ENCODE results near the gene SH3RF1. TPM values are rescaled to one million over a fixed set of nuclear protein-coding genes. Genes with fewer than 3 reads are reported as not detected.

SH3RF1 gene
- total and polyA plus RNA-seq, 2 of the 8 experiments (the other 6 are each of a cell fraction or from before 2014, with no cell fraction given), result 6.9 to 15.1 TPM

GRCh38 chr4:169293343-169294176, 22.8 kb upstream of the SH3RF1 start:
- no peak overlapping the region for H3K4ac ChIP-seq (replicated peaks; ENCODE audit: insufficient read length, low read depth, low read length)
- no peak overlapping the region for H2BK15ac ChIP-seq (ENCODE audit: low read length)
- no peaks in the 10 kb centered on the region for H3K79me1 ChIP-seq (ENCODE audit: low read depth, low read length)
- H4K20me1 ChIP-seq (replicated peaks in 1 of 2; ENCODE audit: control insufficient read depth in 1 of 2, insufficient read depth in 2 of 2, low read length in 2 of 2), result no peaks in the 10 kb centered on the region
- DNase-seq (ENCODE audit: low read depth in 1 of 2, low spot score in 2 of 2) (no peak), FAIRE-seq (no peak)
- H2BK12ac ChIP-seq (ENCODE audit: low read depth, low read length), result no peak overlapping the region
- H3K9ac ChIP-seq (replicated peaks in 1 of 4; ENCODE audit: extremely low read depth in 1 of 4, low read depth in 3 of 4, low read length in 3 of 4), result no peak overlapping the region
- H4K5ac ChIP-seq (ENCODE audit: insufficient read length, low read depth, low read length), result no peak overlapping the region
- ChIA-PET POLR2A (ENCODE audit: partially characterized antibody) (interaction anchor here (1.0 kb wide), 1 partner anchor 13 kb away, joined by 3 read pairs; no protein-coding TSS in a partner anchor), CTCF (ENCODE audit: partially characterized antibody) (no interaction called here)
- no peaks in the 10 kb centered on the region for H3K23me2 ChIP-seq (ENCODE audit: low read depth, low read length)
- no peak overlapping the region for H2AFZ ChIP-seq (ENCODE audit: low read length)
- no peak overlapping the region for H3K4me3 ChIP-seq (ENCODE audit: extremely low read depth in 1 of 4, insufficient read depth in 2 of 4, low read depth in 3 of 4, low read length in 4 of 4)
- no peak overlapping the region for H3K14ac ChIP-seq (ENCODE audit: insufficient read length)
- TF ChIP-seq KDM5A (IDR thresholded peaks at IDR 0.05; ENCODE audit: low read length) (no peak), SP4 (IDR thresholded peaks at IDR 0.05; ENCODE audit: low read length) (no peak), ATF3 (IDR thresholded peaks at IDR 0.05; ENCODE audit: insufficient read depth, low read depth, low read length) (no peak), PHF8 (conservative IDR thresholded peaks at IDR 0.05; ENCODE audit: low read depth, low read length) (no peak), YY1 (IDR thresholded peaks at IDR 0.05; ENCODE audit: low read depth, low read length) (no peak), BACH1 (IDR thresholded peaks at IDR 0.05; ENCODE audit: low read length) (no peak), GTF2F1 (IDR thresholded peaks at IDR 0.05; ENCODE audit: borderline replicate concordance, low read depth, low read length) (no peak)
- 93% methylated on average over 6 of the region's 6 CpGs; no CpG with 5 or more reads in 1 of the 2 experiments for WGBS, 2 experiments (ENCODE audit: extremely low coverage in 1 of 2, insufficient coverage in 1 of 2, insufficient read length in 1 of 2, insufficient replicate concordance in 2 of 2, low coverage in 1 of 2, low lambda C conversion rate in 2 of 2, missing lambda C conversion rate in 1 of 2)
- no peaks in the 10 kb centered on the region for H3K79me2 ChIP-seq (ENCODE audit: control insufficient read depth in 1 of 2, insufficient read depth in 2 of 2, low read length in 2 of 2)
- no peak overlapping the region for H2BK5ac ChIP-seq (ENCODE audit: low read depth, low read length)
- H3K18ac ChIP-seq (ENCODE audit: extremely low read depth, low read length), result no peak overlapping the region
- H3K23ac ChIP-seq (ENCODE audit: insufficient read length), result no peak overlapping the region
- 0 out of 2 replicates have a peak overlapping the region, but pooled peaks have one; percentile 39 for H2AK5ac ChIP-seq (ENCODE audit: low read depth, low read length)
- H3K4me1 ChIP-seq (replicated peaks in 1 of 4; ENCODE audit: control insufficient read depth in 3 of 4, insufficient read depth in 4 of 4, low read length in 3 of 4), result no peaks in the 10 kb centered on the region
- no peak overlapping the region for H2BK120ac ChIP-seq (replicated peaks; ENCODE audit: low read depth, low read length)
- no peak overlapping the region for H3K56ac ChIP-seq (replicated peaks; ENCODE audit: insufficient read length, low read depth, low read length)
- H3K9me3 ChIP-seq (ENCODE audit: insufficient read depth in 2 of 2, low read depth in 1 of 2, low read length in 1 of 2), result no peaks in the 10 kb centered on the region
- H3K4me2 ChIP-seq (ENCODE audit: insufficient read depth in 1 of 2, low read depth in 2 of 2, low read length in 2 of 2), result no peak overlapping the region
- H3K36me3 ChIP-seq (ENCODE audit: control insufficient read depth in 2 of 4, insufficient read depth in 4 of 4, low read length in 3 of 4), result no peaks in the 10 kb centered on the region
- no peak overlapping the region for H2BK20ac ChIP-seq (ENCODE audit: low read length)
- no peak overlapping the region for H4K8ac ChIP-seq (ENCODE audit: extremely low read depth, insufficient read depth, low read length)
- no peak overlapping the region for H3K27ac ChIP-seq (ENCODE audit: low read depth, low read length)
- no peak overlapping the region for H4K91ac ChIP-seq (replicated peaks; ENCODE audit: insufficient read length, low read length)
- no peaks in the 10 kb centered on the region for H3K27me3 ChIP-seq (replicated peaks in 1 of 4; ENCODE audit: control insufficient read depth in 3 of 4, extremely low read depth in 1 of 4, insufficient read depth in 3 of 4, low read length in 3 of 4)
